HCT116 (cell line): ENCODE data around the gene CFAP54. TPM values are rescaled to one million over a fixed set of nuclear protein-coding genes. Genes with fewer than 3 reads are reported as not detected.

Experiments used
- ATAC-seq: fragments of 200-7000 bp; cut with Tn5 transposase; 2 replicates; pipeline ENCODE4 v1.9.1; 2020; ENCODE audit warnings: mild to moderate bottlenecking, moderate library complexity
- BruUV-seq: library from RNA; stranded (reverse); fragments of 400-500 nt; replicated peaks from 2 replicates; lab custom pipeline; 2021; lab: Mats Ljungman, UMichigan
- CTCF ChIA-PET: fragments of 300-600 bp; sonication (Branson Sonifier 250); formaldehyde crosslinking; loops from one replicate; lab custom pipeline; 2021; ENCODE audit warnings: antibody characterized with exemption; lab: Charles Lee
- POLR2A ChIA-PET: fragments of 300-600, 350-600 bp; sonication (Branson Sonifier 250); formaldehyde crosslinking; loops from one replicate; lab custom pipeline; 2021; ENCODE audit warnings: antibody characterized with exemption; lab: Charles Lee
- RAD21 ChIA-PET, 2 experiments: fragments of 300-600 bp; sonication (Branson Sonifier 250); formaldehyde crosslinking; loops; one replicate each; lab custom pipeline; 2023; ENCODE audit warnings: low total read pairs in 2 of 2; ENCODE audit not compliant: uncharacterized antibody in 2 of 2, unreplicated experiment in 2 of 2, low non-redundant PET in 1 of 2; lab: Charles Lee
- DNase-seq: peaks from one replicate; pipeline ENCODE4 v3.0.0-alpha.2; 2010; ENCODE audit warnings: low read depth, low spot score
- H2AFZ ChIP-seq: fragments of 200-600 bp; shearing (Covaris generic), sonication (generic); 2 replicates; pipeline ENCODE4 v1.6.1; 2017; ENCODE audit warnings: low read depth, mixed run types, mixed read lengths, antibody characterized with exemption, low read length; ENCODE audit not compliant: poor library complexity, severe bottlenecking
- H3K27ac ChIP-seq: 2 replicates; pipeline ENCODE4 v1.5.1; 2012; ENCODE audit warnings: low read depth, low read length
- H3K27me3 ChIP-seq: fragments of 200-600 bp; sonication (generic); 2 replicates; pipeline ENCODE4 v1.6.1; 2016; ENCODE audit warnings: mixed run types, low read length, mixed read lengths; ENCODE audit not compliant: insufficient read depth
- H3K36me3 ChIP-seq, 2 experiments: fragments of 200-500 bp in 1 of 2; fragments of 200-600 bp in 1 of 2; sonication (Bioruptor generic) in 1 of 2; sonication (generic) in 1 of 2; 2 replicates each; pipeline versions ENCODE4 v1.5.1 to v1.6.1; 2014 to 2016; ENCODE audit warnings: low read length in 2 of 2, inconsistent platforms in 1 of 2, mixed read lengths in 1 of 2, mixed run types in 1 of 2; ENCODE audit not compliant: insufficient read depth in 2 of 2, control insufficient read depth in 1 of 2
- H3K4me1 ChIP-seq, 2 experiments: fragments of 200-600 bp in 1 of 2; sonication (generic) in 1 of 2; 2 replicates each; pipeline versions ENCODE4 v1.5.1 to v1.6.1; 2012 to 2017; ENCODE audit warnings: low read length in 2 of 2, inconsistent platforms in 1 of 2, mild to moderate bottlenecking in 1 of 2, mixed read lengths in 1 of 2, mixed run types in 1 of 2, moderate library complexity in 1 of 2; ENCODE audit not compliant: insufficient read depth in 2 of 2, control insufficient read depth in 1 of 2
- H3K4me2 ChIP-seq: fragments of 200-600 bp; sonication (generic); 2 replicates; pipeline ENCODE4 v1.6.1; 2017; ENCODE audit warnings: mixed run types, low read length, mixed read lengths
- H3K4me3 ChIP-seq, 2 experiments: fragments of 200-600 bp in 1 of 2; sonication (generic) in 1 of 2; replicated peaks in 1 of 2; 2 replicates each; pipeline ENCODE4 v1.5.1; 2011 to 2016; ENCODE audit warnings: low read length in 2 of 2, control low read depth in 1 of 2, low read depth in 1 of 2, mild to moderate bottlenecking in 1 of 2, mixed read lengths in 1 of 2, mixed run types in 1 of 2
- H3K79me2 ChIP-seq: fragments of 200-600 bp; sonication (generic); 2 replicates; pipeline ENCODE4 v1.6.1; 2017; ENCODE audit warnings: mild to moderate bottlenecking, mixed run types, low read length, moderate library complexity, mixed read lengths; ENCODE audit not compliant: insufficient read depth
- H3K9ac ChIP-seq: fragments of 200-600 bp; sonication (generic); 2 replicates; pipeline ENCODE4 v1.6.1; 2016; ENCODE audit warnings: low read length, mixed read lengths
- H3K9me2 ChIP-seq: fragments of 200-600 bp; sonication (generic), shearing (Covaris generic); 2 replicates; pipeline ENCODE4 v1.6.1; 2017; ENCODE audit warnings: mixed run types, mild to moderate bottlenecking, moderate library complexity; ENCODE audit not compliant: insufficient read depth
- H3K9me3 ChIP-seq, 2 experiments: fragments of 200-500 bp in 1 of 2; fragments of 200-600 bp in 1 of 2; sonication (Bioruptor generic) in 1 of 2; sonication (generic) in 1 of 2; 2 replicates each; pipeline ENCODE4 v1.6.1; 2014 to 2017; ENCODE audit warnings: low read length in 2 of 2, mixed read lengths in 2 of 2, inconsistent platforms in 1 of 2, low read depth in 1 of 2, mild to moderate bottlenecking in 1 of 2, mixed run types in 1 of 2, moderate library complexity in 1 of 2; ENCODE audit not compliant: control insufficient read depth in 1 of 2, insufficient read depth in 1 of 2
- H4K20me1 ChIP-seq: fragments of 200-600 bp; sonication (generic), shearing (Covaris generic); 2 replicates; pipeline ENCODE4 v1.6.1; 2017; ENCODE audit warnings: mixed run types, mild to moderate bottlenecking, moderate library complexity; ENCODE audit not compliant: insufficient read depth
- CBX3 ChIP-seq: IDR thresholded peaks from 2 replicates; pipeline ENCODE4 v1.6.1; 2012; ENCODE audit warnings: low read depth
- ELF1 ChIP-seq: IDR thresholded peaks from 2 replicates; pipeline ENCODE4 v1.6.1; 2012; ENCODE audit warnings: low read depth, borderline replicate concordance
- EZH2 ChIP-seq: fragments of 200-600 bp; sonication (generic); IDR thresholded peaks from 2 replicates; pipeline ENCODE4 v1.6.1; 2017; ENCODE audit warnings: antibody characterized with exemption, mixed run types
- EZH2phosphoT487 ChIP-seq: fragments of 200-600 bp; IDR thresholded peaks from 2 replicates; pipeline ENCODE4 v1.6.1; 2018; ENCODE audit warnings: antibody characterized with exemption, borderline replicate concordance
- FOSL1 ChIP-seq: IDR thresholded peaks from 2 replicates; pipeline ENCODE4 v1.6.1; 2012; ENCODE audit warnings: low read depth
- TCF7L2 ChIP-seq: IDR thresholded peaks from 2 replicates; pipeline ENCODE4 v1.7.0; 2011; ENCODE audit warnings: borderline replicate concordance, inconsistent platforms; ENCODE audit not compliant: insufficient read depth, insufficient read length; ENCODE audit errors: extremely low read depth
- YY1 ChIP-seq: IDR thresholded peaks from 2 replicates; pipeline ENCODE4 v1.6.1; 2011; ENCODE audit warnings: low read length, low read depth, moderate library complexity, mild to moderate bottlenecking; ENCODE audit not compliant: insufficient replicate concordance; ENCODE audit errors: extremely low read depth
- ZBTB33 ChIP-seq: IDR thresholded peaks from 2 replicates; pipeline ENCODE4 v1.6.1; 2011; ENCODE audit warnings: mild to moderate bottlenecking, low read length, moderate library complexity; ENCODE audit not compliant: insufficient replicate concordance; ENCODE audit errors: extremely low read depth
- ZFX ChIP-seq: fragments of 450-650 bp; IDR thresholded peaks from 2 replicates; pipeline ENCODE4 v1.6.1; 2017
- intact Hi-C: fragments of 100-400 bp; cut with micrococcal nuclease; formaldehyde crosslinking; loops from 2 replicates; pipeline ENCODE4 v1.10.0; 2022
- total RNA-seq: library from RNA; stranded (reverse); gene quantifications from one replicate; pipeline ENCODE4 v1.2.1, GENCODE V29; 2021; ENCODE audit not compliant: unreplicated experiment
- TF ChIP-seq, protein P1 (sequence below), 3 experiments: fragments of 200-600 bp in 1 of 3; sonication (generic) in 1 of 3; IDR thresholded peaks in 2 of 3; conservative IDR thresholded peaks in 1 of 3; 2 replicates each; pipeline ENCODE4 v1.5.1; 2012 to 2017; ENCODE audit warnings: low read depth in 2 of 3, low read length in 2 of 3, antibody characterized with exemption in 1 of 3, borderline replicate concordance in 1 of 3, control low read depth in 1 of 3, mild to moderate bottlenecking in 1 of 3, mixed read lengths in 1 of 3, mixed run types in 1 of 3, moderate library complexity in 1 of 3; ENCODE audit not compliant: insufficient read depth in 1 of 3
- TF ChIP-seq, protein P2 (sequence below): IDR thresholded peaks from 2 replicates; pipeline ENCODE4 v1.6.1; 2012

Gene CFAP54
- total RNA-seq, 1 experiment from 2014 or later = 0.25 TPM

- ChIA-PET RAD21 (no interaction called here), POLR2A (no interaction called here)
- H3K4me2 ChIP-seq = peak overlapping the region; percentile 37; the same call in 1 of the 2 replicates
Measured at GRCh38 chr12:96501908-96502307, 12.5 kb downstream of the CFAP54 start.

More at GRCh38 chr12:96501908-96502307, 12.5 kb downstream of the CFAP54 start:
- Histone ChIP-seq H3K9me2 (0 out of 2 replicates have a peak, but pooled peaks cover 5% of the 10 kb centered on the region), H3K27ac (no peak overlapping the region), H3K9ac (0 out of 2 replicates have a peak overlapping the region, but pooled peaks have one; percentile 1), H3K36me3 (no peaks in the 10 kb centered on the region), H4K20me1 (no peaks in the 10 kb centered on the region), H3K4me3 (no peak overlapping the region; a peak in 1 of 4 replicates), H2AFZ (peak overlapping the region; percentile 70), H3K27me3 (no peaks in the 10 kb centered on the region), H3K9me3 (no peaks in the 10 kb centered on the region), H3K4me1 (peaks cover 17 to 28% of the 10 kb centered on the region in 2 experiments), H3K79me2 (no peaks in the 10 kb centered on the region)
- TF ChIP-seq FOSL1 (no peak), EZH2phosphoT487 (no peak), ZBTB33 (no peak), CBX3 (no peak), ELF1 (no peak), EZH2 (no peak), TCF7L2 (no peak), ZFX (no peak), YY1 (no peak)
- TF ChIP-seq, protein P1, sequence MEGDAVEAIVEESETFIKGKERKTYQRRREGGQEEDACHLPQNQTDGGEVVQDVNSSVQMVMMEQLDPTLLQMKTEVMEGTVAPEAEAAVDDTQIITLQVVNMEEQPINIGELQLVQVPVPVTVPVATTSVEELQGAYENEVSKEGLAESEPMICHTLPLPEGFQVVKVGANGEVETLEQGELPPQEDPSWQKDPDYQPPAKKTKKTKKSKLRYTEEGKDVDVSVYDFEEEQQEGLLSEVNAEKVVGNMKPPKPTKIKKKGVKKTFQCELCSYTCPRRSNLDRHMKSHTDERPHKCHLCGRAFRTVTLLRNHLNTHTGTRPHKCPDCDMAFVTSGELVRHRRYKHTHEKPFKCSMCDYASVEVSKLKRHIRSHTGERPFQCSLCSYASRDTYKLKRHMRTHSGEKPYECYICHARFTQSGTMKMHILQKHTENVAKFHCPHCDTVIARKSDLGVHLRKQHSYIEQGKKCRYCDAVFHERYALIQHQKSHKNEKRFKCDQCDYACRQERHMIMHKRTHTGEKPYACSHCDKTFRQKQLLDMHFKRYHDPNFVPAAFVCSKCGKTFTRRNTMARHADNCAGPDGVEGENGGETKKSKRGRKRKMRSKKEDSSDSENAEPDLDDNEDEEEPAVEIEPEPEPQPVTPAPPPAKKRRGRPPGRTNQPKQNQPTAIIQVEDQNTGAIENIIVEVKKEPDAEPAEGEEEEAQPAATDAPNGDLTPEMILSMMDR (IDR thresholded peaks at IDR 0.05 in 2 of 3, conservative IDR thresholded peaks at IDR 0.05 in 1 of 3; ENCODE audit: borderline replicate concordance in 1 of 3, insufficient read depth in 1 of 3, low read depth in 2 of 3, low read length in 2 of 3) = no peak
- TF ChIP-seq, protein P2, sequence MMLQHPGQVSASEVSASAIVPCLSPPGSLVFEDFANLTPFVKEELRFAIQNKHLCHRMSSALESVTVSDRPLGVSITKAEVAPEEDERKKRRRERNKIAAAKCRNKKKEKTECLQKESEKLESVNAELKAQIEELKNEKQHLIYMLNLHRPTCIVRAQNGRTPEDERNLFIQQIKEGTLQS = no peak
- CTCF ChIA-PET = interaction anchor here (1.6 kb wide), 1 partner anchor 14 kb away, joined by 3 read pairs; no protein-coding TSS in a partner anchor
- BruUV-seq = no TSS peak
- no peak for DNase-seq
- no peak for ATAC-seq
- intact Hi-C loops = loop anchor here (5.0 kb wide), 1 partner anchor 100 kb away; the partner anchor contains the start of gene CDK17
